Fibroblast of lung (primary cell): Measurements from ENCODE around the gene NUCB1. TPM values are rescaled to one million over a fixed set of nuclear protein-coding genes. Genes with fewer than 3 reads are reported as not detected.
"Not testable (repeated sequence)": the region's sequence is repeated elsewhere in the genome, so short reads cannot be mapped to it uniquely, and the experiment has no call there.

Source experiments
- DNase-seq, 2 donors: peaks; one replicate each; pipeline versions ENCODE4 v3.0.0 to v3.0.0-alpha.2; 2010; ENCODE audit warnings: low read depth in 2 of 2
- H2AFZ ChIP-seq: 2 replicates; pipeline ENCODE4 v1.5.1; 2012; ENCODE audit warnings: low read length, control low read depth, inconsistent platforms
- H3K27ac ChIP-seq: 2 replicates; pipeline ENCODE4 v1.5.1; 2011; ENCODE audit warnings: low read length, control low read depth; ENCODE audit not compliant: insufficient read depth
- H3K27me3 ChIP-seq: 2 replicates; pipeline ENCODE4 v1.5.1; 2011; ENCODE audit warnings: mild to moderate bottlenecking, low read length; ENCODE audit not compliant: control insufficient read depth, insufficient read depth
- H3K36me3 ChIP-seq: 2 replicates; pipeline ENCODE4 v1.5.1; 2011; ENCODE audit warnings: low read length; ENCODE audit not compliant: control insufficient read depth, insufficient read depth
- H3K4me1 ChIP-seq: 2 replicates; pipeline ENCODE4 v1.5.1; 2011; ENCODE audit warnings: low read length; ENCODE audit not compliant: control insufficient read depth, insufficient read depth; ENCODE audit errors: extremely low read depth
- H3K4me2 ChIP-seq: 2 replicates; pipeline ENCODE4 v1.5.1; 2011; ENCODE audit warnings: low read length, control low read depth; ENCODE audit not compliant: insufficient read depth; ENCODE audit errors: extremely low read depth
- H3K4me3 ChIP-seq, 4 experiments: fragments of 200-600 bp in 1 of 4; sonication (generic) in 1 of 4; replicated peaks in 1 of 4; 2 replicates each; pipeline ENCODE4 v1.5.1; 2011 to 2016; ENCODE audit warnings: low read length in 4 of 4, low read depth in 3 of 4, mild to moderate bottlenecking in 3 of 4, control low read depth in 2 of 4, inconsistent platforms in 1 of 4, mixed read lengths in 1 of 4; ENCODE audit not compliant: insufficient read depth in 1 of 4; ENCODE audit errors: control extremely low read depth in 1 of 4
- H3K79me2 ChIP-seq: 2 replicates; pipeline ENCODE4 v1.5.1; 2012; ENCODE audit warnings: mild to moderate bottlenecking, low read length, inconsistent platforms; ENCODE audit not compliant: control insufficient read depth, insufficient read depth
- H3K9ac ChIP-seq: 2 replicates; pipeline ENCODE4 v1.5.1; 2011; ENCODE audit warnings: mild to moderate bottlenecking, low read length, control low read depth; ENCODE audit not compliant: insufficient read depth
- H3K9me3 ChIP-seq: 2 replicates; pipeline ENCODE4 v1.5.1; 2012; ENCODE audit warnings: low read depth, low read length; ENCODE audit not compliant: control insufficient read depth, insufficient read depth
- H4K20me1 ChIP-seq: 2 replicates; pipeline ENCODE4 v1.5.1; 2011; ENCODE audit warnings: low read length; ENCODE audit not compliant: control insufficient read depth, insufficient read depth; ENCODE audit errors: extremely low read depth
- EZH2 ChIP-seq: IDR thresholded peaks from 2 replicates; pipeline ENCODE4 v1.5.1; 2012; ENCODE audit warnings: low read length, control low read depth, mild to moderate bottlenecking; ENCODE audit errors: missing control alignments
- polyA plus RNA-seq, 2 donors: library from polyadenylated mRNA; depleted of rRNA in 1 of 2; stranded (reverse) in 1 of 2; unstranded in 1 of 2; fragments of >200 nt; gene quantifications; 2 replicates each; pipeline ENCODE4 v1.2.1, GENCODE V29; 2011 to 2012; ENCODE audit warnings: missing spikeins in 1 of 2
- total RNA-seq: library from RNA; depleted of rRNA; stranded (reverse); fragments of >200 nt; gene quantifications from 2 replicates; pipeline ENCODE4 v1.2.1, GENCODE V29; 2014
- TF ChIP-seq, protein P1 (sequence below), 2 donors: IDR thresholded peaks in 1 of 2; conservative IDR thresholded peaks in 1 of 2; 1 replicate in 1 of 2; 2 replicates in 1 of 2; pipeline ENCODE4 v1.5.1; 2011 to 2012; ENCODE audit warnings: low read length in 2 of 2, control low read depth in 1 of 2, inconsistent platforms in 1 of 2, low read depth in 1 of 2, mild to moderate bottlenecking in 1 of 2

Gene NUCB1
- total and polyA plus RNA-seq, 2 donors (not counting 1 experiment from before 2014, with no cell fraction given) = 129 to 130 TPM

GRCh38 chr19:48878196-48879024 lies 21.7 kb upstream of the NUCB1 start:
- Histone ChIP-seq H3K36me3 (peaks cover 22% of the 10 kb centered on the region), H3K79me2 (peaks cover 33% of the 10 kb centered on the region), H2AFZ (no peak overlapping the region), H3K4me1 (peaks cover 3% of the 10 kb centered on the region), H3K4me2 (no peak overlapping the region), H4K20me1 (no peaks in the 10 kb centered on the region), H3K27me3 (no peaks in the 10 kb centered on the region), H3K9ac (no peak overlapping the region), H3K27ac (peak overlapping the region; percentile 1), H3K9me3 (no peaks in the 10 kb centered on the region), H3K4me3 (no peak overlapping the region)
- TF ChIP-seq, protein P1, sequence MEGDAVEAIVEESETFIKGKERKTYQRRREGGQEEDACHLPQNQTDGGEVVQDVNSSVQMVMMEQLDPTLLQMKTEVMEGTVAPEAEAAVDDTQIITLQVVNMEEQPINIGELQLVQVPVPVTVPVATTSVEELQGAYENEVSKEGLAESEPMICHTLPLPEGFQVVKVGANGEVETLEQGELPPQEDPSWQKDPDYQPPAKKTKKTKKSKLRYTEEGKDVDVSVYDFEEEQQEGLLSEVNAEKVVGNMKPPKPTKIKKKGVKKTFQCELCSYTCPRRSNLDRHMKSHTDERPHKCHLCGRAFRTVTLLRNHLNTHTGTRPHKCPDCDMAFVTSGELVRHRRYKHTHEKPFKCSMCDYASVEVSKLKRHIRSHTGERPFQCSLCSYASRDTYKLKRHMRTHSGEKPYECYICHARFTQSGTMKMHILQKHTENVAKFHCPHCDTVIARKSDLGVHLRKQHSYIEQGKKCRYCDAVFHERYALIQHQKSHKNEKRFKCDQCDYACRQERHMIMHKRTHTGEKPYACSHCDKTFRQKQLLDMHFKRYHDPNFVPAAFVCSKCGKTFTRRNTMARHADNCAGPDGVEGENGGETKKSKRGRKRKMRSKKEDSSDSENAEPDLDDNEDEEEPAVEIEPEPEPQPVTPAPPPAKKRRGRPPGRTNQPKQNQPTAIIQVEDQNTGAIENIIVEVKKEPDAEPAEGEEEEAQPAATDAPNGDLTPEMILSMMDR (conservative IDR thresholded peaks at IDR 0.05 in 1 of 2, IDR thresholded peaks at IDR 0.05 in 1 of 2; ENCODE audit: low read depth in 1 of 2, low read length in 2 of 2) = no peak
- TF ChIP-seq EZH2 = no peak
- peak; percentile 53 to 63 for DNase-seq

- H2AFZ ChIP-seq = no peak overlapping the region
- H3K79me2 ChIP-seq = peaks cover 26% of the 10 kb centered on the region
- no peak for TF ChIP-seq EZH2
- TF ChIP-seq, protein P1 (conservative IDR thresholded peaks at IDR 0.05 in 1 of 2, IDR thresholded peaks at IDR 0.05 in 1 of 2; ENCODE audit: low read depth in 1 of 2, low read length in 2 of 2) = no peak
- no peaks in the 10 kb centered on the region for H3K9me3 ChIP-seq
- no peak overlapping the region for H3K27ac ChIP-seq
- no peak overlapping the region for H3K4me3 ChIP-seq
- no peak for DNase-seq
- no peaks in the 10 kb centered on the region for H3K27me3 ChIP-seq
- peaks cover 3% of the 10 kb centered on the region for H3K4me1 ChIP-seq
- no peak overlapping the region for H3K4me2 ChIP-seq
- H4K20me1 ChIP-seq = no peaks in the 10 kb centered on the region
- H3K9ac ChIP-seq = no peak overlapping the region
- peaks cover 15% of the 10 kb centered on the region for H3K36me3 ChIP-seq
These were observed 21.0 kb upstream of the NUCB1 start for GRCh38 chr19:48879025-48879637.

- not testable (repeated sequence) for H3K4me3 ChIP-seq, H3K27me3 ChIP-seq, H3K9ac ChIP-seq, H4K20me1 ChIP-seq, H3K9me3 ChIP-seq, DNase-seq, H3K36me3 ChIP-seq, H3K27ac ChIP-seq, H3K4me2 ChIP-seq, H3K4me1 ChIP-seq, H2AFZ ChIP-seq
- peaks cover 20% of the 10 kb centered on the region for H3K79me2 ChIP-seq
These were observed 20.4 kb upstream of the NUCB1 start for GRCh38 chr19:48879696-48880095.
